HS-5 (cell line): ENCODE results near the gene CNTN3.

Experiments
- DNase-seq: peaks from one replicate; pipeline ENCODE4 v3.0.0-alpha.2; 2012; ENCODE audit warnings: low read depth

Gene CNTN3

DNA sequence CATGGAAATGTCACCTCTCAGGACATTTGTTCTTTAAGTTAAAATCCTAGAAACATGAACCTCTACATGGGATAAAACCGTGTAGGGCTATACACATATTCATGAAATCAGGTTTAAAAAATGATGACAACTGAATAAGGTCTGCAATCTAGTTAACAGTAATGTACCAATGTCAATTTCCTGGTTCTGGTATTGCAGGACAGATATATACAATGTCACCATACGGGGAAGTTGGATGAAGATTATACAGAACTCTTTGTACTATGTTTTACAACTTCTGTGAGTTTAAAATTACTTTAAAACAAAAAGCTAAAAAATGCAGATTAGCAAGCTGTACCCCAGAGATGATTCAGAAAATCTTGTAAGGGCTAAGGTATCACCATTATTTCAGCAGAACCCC is 6.7 kb downstream of the CNTN3 start:
- no peak for DNase-seq

DNA sequence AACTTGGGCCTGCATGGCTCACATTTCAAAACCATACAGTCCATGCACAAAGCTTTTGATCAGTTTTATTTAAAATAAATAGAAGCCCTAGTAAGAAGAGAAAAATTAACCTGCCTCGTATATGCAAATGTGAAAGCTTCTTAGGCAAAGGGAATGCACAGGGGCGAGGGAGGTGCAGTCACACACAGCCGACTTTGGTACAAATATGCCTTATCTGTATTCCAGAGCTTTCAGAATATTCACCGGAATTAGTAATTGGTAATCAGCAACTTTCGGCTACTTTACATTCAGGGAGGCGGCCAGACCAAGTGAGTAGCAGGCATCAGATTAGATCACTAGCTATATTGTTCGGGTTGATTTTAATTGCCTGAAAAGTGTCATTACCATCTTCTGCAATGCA is 7.5 kb downstream of the CNTN3 start:
- no peak for DNase-seq

DNA sequence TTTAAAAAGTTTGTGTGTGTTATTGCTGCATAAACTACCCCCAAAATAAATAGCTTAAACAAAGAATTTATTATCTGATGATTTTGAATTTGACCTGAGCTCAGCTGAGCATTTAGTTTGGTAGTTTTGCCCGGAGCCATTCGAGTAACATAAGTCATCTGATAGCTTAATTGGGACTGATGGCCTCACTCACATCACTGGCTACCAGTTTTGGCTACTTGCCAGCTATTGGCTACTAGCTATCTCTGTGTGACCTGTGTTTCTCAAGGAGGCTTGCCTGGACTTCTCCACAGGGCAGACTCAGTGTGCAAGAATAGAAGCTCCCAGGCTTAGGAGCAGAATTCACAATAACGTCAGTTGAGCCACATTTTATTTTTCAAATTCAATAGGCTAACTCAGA is 9.0 kb downstream of the CNTN3 start:
- DNase-seq, result no peak

DNA sequence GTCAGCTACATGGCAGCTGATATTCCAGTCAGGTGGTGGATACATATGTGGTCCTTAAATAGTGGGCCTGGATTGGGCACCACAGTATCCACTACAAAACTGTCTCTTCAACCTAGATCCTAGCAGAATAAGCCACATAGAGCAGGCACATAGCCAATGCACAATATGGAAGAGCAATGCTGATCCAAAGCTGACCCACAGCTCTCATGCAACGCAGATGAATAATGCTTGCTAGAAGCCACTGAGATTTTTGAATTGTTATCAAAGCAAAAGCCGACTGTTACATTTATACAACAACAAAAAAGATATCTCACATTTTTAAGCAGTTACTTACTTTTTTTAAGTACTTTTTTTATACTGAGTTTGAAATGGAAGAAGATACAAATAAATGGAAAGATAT is 11.2 kb downstream of the CNTN3 start:
- no peak for DNase-seq

DNA sequence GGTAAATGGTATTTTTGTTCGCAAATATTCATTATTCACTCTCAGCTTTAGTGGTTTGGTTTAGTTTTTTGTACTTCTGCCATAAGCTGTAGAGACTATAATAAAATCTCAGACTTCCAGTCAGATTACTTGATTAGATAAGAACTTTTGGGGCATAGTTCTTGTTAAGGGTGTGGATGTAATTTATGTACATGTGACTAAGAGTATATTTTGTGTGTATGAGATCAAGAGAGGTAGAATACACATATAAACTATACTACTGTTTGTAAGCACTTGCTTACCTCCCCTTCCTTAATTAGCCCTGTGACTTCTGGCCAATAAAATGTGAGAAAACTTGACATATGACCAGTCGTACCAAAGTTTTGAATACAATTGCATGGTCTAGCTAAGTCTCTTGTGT is 12.0 kb downstream of the CNTN3 start:
- no peak for DNase-seq

DNA sequence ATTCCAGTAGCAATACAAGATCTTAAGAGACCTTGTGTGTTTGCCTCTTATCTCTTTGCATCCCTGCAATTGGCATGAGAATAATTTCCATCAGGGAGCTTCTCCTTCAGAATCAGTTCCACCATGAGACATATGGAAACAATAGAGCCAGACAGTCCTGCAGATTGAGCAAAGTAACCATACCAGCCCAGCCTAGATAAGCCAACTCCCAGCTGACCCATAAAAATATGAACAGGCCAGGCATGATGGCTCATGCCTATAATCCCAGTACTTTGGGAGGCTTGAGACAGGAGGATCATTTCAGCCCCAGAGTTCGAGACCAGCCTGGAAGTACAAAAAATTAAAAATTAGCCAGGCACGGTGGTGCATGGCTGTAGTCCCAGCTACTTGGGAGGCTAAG is 12.7 kb downstream of the CNTN3 start:
- DNase-seq, result no peak

DNA sequence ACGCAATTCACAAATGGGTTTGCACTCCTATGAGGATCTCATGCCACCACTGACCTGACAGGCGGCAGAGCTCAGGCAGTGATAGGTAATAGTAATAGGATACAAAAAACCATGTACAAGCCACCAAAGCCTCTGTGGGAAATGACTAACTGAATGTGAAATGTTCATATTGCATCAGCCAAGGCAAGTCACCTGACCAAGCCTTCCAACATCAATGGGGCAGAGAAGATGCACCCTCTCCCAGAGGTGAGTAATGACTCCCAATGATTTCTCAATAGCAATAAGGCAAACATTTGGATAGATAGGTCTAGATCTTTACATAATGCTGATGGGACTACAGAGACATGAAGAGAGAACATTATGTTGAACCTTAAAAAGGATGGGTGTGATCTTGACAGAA is 14.9 kb downstream of the CNTN3 start:
- peak; percentile 61 for DNase-seq

DNA sequence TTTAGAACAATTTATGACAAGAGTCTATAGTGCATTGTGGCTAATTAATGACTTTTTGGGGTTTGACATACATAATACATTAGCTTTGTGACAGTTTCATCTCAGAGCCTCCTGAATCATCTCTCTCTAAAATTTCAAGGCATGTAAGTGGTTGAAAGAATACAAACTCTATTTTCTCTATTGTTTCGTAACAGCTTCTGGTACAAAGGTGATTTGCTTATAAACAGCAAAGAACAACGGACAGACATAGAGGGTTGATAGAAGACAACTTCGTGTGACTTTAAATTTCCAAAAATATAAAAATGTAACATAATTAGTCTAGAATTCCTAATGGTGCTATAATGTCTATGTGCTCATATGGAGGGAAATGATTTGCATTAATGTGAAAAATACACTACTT is 21.3 kb downstream of the CNTN3 start:
- no peak for DNase-seq

DNA sequence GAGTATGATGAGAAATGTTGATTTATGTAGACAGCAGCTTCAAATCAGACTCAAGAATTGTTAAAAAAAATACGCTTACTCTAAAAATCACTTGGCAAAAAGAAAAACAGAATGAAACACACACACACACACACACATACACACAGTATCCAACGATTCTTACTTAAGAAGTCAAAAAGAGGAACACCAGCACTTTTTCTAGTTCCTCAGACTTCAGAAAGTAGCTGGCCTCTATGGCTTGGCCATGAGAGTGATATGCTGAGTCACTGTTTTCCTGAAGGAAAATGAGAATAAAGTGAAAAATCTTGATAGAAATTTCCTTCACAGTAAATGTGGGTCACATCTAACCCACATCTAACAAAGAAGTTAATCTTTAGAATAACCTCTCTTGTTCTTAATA is 22.1 kb downstream of the CNTN3 start:
- DNase-seq, result no peak

DNA sequence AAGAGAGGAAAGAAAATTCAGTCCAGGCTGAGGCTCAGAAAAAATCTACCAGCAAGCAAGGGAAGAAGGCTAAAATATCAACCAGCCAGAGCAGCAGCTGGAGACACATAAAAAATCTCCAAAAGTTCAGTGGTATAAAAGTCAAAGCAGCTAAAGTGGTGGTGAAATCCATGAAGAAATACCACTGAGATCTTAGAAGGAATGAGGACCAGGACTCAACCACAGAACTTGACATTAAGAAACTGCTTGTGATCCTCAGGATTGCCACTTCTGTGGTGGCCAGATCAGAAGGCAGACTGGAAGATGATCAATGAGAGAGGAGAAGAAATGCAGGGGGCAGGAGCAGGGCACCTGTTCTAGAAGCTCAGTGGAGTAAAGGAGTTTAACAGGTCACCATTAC is 22.5 kb downstream of the CNTN3 start:
- DNase-seq, result no peak

DNA sequence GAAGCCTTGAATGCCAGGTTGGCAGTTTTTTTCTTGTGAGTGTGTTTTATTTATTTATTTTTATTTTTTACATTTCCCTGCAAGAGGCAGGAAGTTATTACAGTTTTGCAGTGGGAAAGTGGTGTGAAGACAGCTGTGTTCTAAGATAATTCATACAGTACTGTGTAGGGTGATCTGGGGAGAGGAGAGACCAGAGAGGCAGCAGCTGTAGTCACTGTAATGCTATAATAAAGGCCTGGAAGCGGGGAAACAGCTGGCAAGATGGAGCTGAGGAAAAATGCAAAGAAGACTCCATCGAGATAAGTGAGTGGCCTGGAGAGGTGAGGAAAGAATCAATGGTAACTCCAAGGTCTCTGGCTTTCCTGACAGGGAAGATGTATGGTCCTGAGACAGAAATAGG is 23.1 kb downstream of the CNTN3 start:
- no peak for DNase-seq

DNA sequence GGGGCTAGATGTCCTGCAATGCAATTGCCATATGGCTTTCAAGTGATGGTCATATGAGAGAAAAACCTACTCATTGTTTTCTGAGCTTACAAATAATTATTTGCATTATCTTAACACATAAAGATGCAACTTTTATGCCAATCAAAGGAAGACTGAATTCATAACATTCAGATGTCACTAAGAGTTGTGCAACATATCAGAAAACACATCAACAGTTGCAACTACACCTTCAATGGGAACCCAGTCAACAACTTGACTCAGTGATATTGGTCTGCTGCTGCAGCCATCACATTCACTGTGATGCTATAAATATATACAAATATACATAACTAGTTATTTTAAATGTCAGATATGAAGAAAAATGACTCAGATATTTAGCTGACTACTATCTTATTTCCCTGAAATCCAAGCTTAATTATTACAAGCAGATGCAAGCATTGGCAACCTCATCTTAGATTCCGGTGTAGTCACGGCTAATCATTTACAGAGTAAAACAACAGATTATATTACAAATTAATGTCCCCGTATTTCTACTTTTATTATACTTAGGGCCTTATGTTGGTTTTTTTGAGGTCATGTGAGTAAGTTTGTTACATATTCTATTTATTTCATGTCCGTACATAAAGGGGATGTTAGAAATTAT is 23.7 kb downstream of the CNTN3 start:
- DNase-seq, result no peak

DNA sequence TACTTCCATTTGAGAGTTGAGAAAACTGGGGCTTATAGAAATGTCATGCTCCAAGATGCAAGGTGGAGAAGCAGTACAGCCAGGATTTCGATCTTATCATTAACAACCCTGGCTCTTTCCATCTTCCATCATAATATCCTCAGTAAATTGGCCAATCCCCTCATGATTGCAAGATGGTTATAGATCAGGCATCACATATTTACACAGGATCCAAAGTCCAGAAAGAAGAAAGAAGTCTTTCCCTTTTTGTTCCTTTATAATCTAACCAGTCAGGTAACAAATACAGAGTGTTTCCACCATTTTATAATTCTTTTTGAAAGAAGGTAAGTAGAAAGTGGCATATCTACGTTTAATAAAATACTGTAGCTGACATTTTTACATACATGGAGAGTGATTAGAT is 29.7 kb downstream of the CNTN3 start:
- no peak for DNase-seq

DNA sequence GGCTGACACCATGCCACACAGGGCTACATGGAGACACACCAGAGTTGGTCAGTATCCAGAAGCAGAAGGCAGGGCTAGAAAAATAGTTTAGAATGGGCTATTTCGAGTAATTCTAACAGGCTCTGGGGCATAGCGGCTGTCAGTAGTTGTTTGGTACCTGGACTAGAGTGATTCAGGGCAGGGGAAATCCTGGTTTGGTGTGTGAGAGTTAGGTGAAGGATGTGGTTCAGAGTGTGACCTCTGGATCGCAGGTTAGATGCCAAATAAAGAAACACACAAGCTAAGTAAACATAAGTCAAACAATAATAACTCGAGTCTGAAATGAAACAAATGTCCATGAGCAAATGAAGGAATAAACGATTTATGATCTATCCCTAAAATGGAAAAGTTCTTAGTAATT is 31.5 kb downstream of the CNTN3 start:
- no peak for DNase-seq

DNA sequence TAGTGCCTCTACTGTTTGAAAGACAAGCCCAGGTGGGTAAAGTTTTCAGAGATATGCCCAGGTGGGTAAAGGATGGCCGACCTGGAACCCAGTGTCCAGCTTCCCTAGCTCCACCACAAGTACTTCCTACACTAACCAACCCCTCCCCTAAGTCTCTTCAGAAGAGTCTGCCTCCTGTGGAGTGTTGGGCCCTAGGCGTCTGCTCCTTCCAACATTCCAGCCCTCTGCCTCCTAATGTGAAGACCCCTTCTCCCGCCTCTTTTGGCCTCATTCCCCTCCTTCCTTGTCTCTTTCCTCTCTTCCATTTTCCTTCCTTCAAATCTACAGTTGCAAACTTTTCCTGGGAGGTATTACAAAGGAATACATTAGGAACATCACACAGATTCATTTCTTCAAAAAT is 38.6 kb downstream of the CNTN3 start:
- DNase-seq, result no peak

DNA sequence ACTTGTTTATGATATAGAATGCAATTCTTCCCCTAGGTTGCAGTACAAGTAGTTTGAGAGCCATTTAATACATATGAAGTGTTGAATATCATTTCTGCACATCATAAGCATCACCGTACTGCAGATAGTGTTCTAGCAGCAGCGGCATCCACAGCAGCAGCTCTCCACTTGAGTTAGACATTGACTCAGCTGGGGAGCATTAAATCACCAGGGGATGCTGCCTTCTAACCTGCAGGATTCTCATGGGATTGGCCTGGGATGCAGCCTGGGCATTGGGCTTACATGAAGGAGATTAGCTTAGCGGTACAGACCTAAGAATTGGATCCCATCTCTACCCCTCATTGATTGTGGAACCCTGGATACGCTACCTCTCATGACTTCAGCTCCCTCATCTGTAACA is 43.3 kb downstream of the CNTN3 start:
- no peak for DNase-seq
